22Rv1 (cell line): ENCODE data around the gene MOV10L1.

ENCODE experiments used
- CTCF ChIP-seq: fragments of 450-650 bp; IDR thresholded peaks from 2 replicates; pipeline ENCODE4 v1.5.1; 2017; ENCODE audit warnings: mild to moderate bottlenecking
- ZFX ChIP-seq: fragments of 450-650 bp; IDR thresholded peaks from 2 replicates; pipeline ENCODE4 v1.6.1; 2017; ENCODE audit warnings: antibody characterized with exemption, borderline replicate concordance

GRCh38 chr22:50175191-50175461 lies 85.3 kb downstream of the MOV10L1 start:
- no peak for TF ChIP-seq CTCF
- TF ChIP-seq ZFX: no peak
